Gastroesophageal sphincter (tissue), 3 donors: Measurements from ENCODE around the gene PCDHGA12.

Experiments
- EP300 ChIP-seq: sonication (generic); formaldehyde crosslinking; IDR thresholded peaks from one replicate; pipeline ENCODE4 v1.6.1; 2017; ENCODE audit warnings: antibody characterized with exemption, mild to moderate bottlenecking
- TF ChIP-seq, protein P1 (sequence below), 4 experiments: fragments of 200-600 bp in 2 of 4; fragments of 450-650 bp in 2 of 4; sonication (generic) in 1 of 4; IDR thresholded peaks; one replicate each; pipeline ENCODE4 v1.5.1; 2017 to 2019; ENCODE audit warnings: antibody characterized with exemption in 4 of 4, mild to moderate bottlenecking in 2 of 4, moderate library complexity in 2 of 4

DNA sequence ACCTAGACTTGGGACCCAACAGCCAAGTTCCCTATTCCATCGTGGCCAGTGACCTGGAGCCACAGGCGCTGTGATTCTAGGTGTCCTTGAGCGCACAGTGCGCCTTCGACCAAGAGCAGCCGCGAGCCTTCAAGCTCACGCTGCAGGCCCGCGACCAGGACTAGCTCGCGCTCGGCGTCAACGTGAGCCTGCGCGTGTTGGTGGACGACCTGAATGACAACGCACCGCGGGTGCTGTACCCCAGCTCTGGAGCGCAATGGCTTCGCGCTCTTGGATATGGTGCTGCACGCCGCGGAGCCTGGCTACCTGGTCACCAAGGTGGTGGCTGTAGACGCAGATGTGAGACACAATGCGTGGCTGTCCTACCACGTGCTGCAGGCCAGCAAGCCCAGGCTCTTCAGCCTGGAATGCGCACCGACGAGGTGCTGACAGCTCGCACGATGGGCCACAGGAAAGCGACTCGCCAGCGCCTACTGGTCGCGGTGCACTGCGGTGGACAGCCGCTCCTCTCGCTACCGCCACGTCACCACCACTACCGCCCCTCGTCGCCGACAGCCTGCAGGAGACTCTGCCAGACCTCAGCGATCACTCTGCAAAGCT lies 11.4 kb downstream of the PCDHGA12 start:
- TF ChIP-seq, protein P1, sequence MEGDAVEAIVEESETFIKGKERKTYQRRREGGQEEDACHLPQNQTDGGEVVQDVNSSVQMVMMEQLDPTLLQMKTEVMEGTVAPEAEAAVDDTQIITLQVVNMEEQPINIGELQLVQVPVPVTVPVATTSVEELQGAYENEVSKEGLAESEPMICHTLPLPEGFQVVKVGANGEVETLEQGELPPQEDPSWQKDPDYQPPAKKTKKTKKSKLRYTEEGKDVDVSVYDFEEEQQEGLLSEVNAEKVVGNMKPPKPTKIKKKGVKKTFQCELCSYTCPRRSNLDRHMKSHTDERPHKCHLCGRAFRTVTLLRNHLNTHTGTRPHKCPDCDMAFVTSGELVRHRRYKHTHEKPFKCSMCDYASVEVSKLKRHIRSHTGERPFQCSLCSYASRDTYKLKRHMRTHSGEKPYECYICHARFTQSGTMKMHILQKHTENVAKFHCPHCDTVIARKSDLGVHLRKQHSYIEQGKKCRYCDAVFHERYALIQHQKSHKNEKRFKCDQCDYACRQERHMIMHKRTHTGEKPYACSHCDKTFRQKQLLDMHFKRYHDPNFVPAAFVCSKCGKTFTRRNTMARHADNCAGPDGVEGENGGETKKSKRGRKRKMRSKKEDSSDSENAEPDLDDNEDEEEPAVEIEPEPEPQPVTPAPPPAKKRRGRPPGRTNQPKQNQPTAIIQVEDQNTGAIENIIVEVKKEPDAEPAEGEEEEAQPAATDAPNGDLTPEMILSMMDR (IDR thresholded peaks at IDR 0.05) = no peak
- TF ChIP-seq EP300 = no peak
